Peyer's patch (tissue), 4 donors: ENCODE measurements around the gene ATP2C2. TPM values are rescaled to one million over a fixed set of nuclear protein-coding genes. Genes with fewer than 3 reads are reported as not detected.

ENCODE experiments used
- DNase-seq, 3 donors: peaks; one replicate each; pipeline ENCODE4 v3.0.0-alpha.2; 2017 to 2019
- H3K27ac ChIP-seq, 4 donors: fragments of 200-600 bp; sonication (generic); one replicate each; pipeline ENCODE4 v1.5.1; 2016 to 2019
- H3K27me3 ChIP-seq, 2 donors: fragments of 200-600 bp; sonication (generic); one replicate each; pipeline ENCODE4 v1.5.1; 2019
- H3K36me3 ChIP-seq, 3 donors: fragments of 200-600 bp; sonication (generic); one replicate each; pipeline ENCODE4 v1.5.1; 2016 to 2019
- H3K4me1 ChIP-seq, 4 donors: fragments of 200-600 bp; sonication (generic); one replicate each; pipeline ENCODE4 v1.5.1; 2016 to 2019
- H3K4me3 ChIP-seq, 4 donors: fragments of 200-600 bp; sonication (generic); 1 replicate in 3 of 4; 2 replicates in 1 of 4; pipeline ENCODE4 v1.5.1; 2016 to 2019; ENCODE audit warnings: mild to moderate bottlenecking in 1 of 4
- H3K9me3 ChIP-seq, 4 donors: fragments of 200-600 bp; sonication (generic); one replicate each; pipeline ENCODE4 v1.5.1; 2016 to 2019; ENCODE audit warnings: mild to moderate bottlenecking in 1 of 4
- CTCF ChIP-seq, 6 experiments: fragments of 450-650 bp in 4 of 6; fragments of 200-600 bp in 2 of 6; sonication (generic) in 1 of 6; IDR thresholded peaks; one replicate each; pipeline ENCODE4 v1.5.1; 2017 to 2019; ENCODE audit warnings: antibody characterized with exemption in 6 of 6, mild to moderate bottlenecking in 3 of 6, moderate library complexity in 1 of 6
- POLR2A ChIP-seq, 2 donors: fragments of 450-650 bp; IDR thresholded peaks; one replicate each; pipeline ENCODE4 v1.5.1; 2017; ENCODE audit warnings: antibody characterized with exemption in 2 of 2, mild to moderate bottlenecking in 2 of 2, moderate library complexity in 2 of 2
- total RNA-seq, 4 donors: library from RNA; depleted of rRNA; stranded (reverse); fragments of >200 nt; gene quantifications; one replicate each; pipeline ENCODE4 v1.1.0, GENCODE V29; 2016

Gene ATP2C2
- total RNA-seq, 4 donors from 2014 or later = 84.2 to 148 (median 115) TPM

- Histone ChIP-seq H3K27ac (no peak overlapping the region), H3K27me3 (no peaks in the 10 kb centered on the region), H3K9me3 (no peaks in the 10 kb centered on the region), H3K4me3 (no peak overlapping the region), H3K4me1 (no peaks in the 10 kb centered on the region), H3K36me3 (peaks cover 0 to 9% (median 0%) of the 10 kb centered on the region in 3 donors)
- no peak for DNase-seq
- TF ChIP-seq CTCF (IDR thresholded peaks at IDR 0.05) = no peak
- no peak for TF ChIP-seq POLR2A (IDR thresholded peaks at IDR 0.05)
These were observed 37.9 kb downstream of the ATP2C2 start for GRCh38 chr16:84406006-84406963.

GRCh38 chr16:84407588-84408313, 39.4 kb downstream of the ATP2C2 start:
- H3K36me3 ChIP-seq = peaks cover 0 to 9% (median 0%) of the 10 kb centered on the region in 3 donors
- no peak for TF ChIP-seq POLR2A (IDR thresholded peaks at IDR 0.05)
- no peak for TF ChIP-seq CTCF (IDR thresholded peaks at IDR 0.05)
- H3K9me3 ChIP-seq = no peaks in the 10 kb centered on the region
- H3K27ac ChIP-seq = no peak overlapping the region
- H3K4me1 ChIP-seq = no peaks in the 10 kb centered on the region
- no peak for DNase-seq
- H3K4me3 ChIP-seq = no peak overlapping the region
- H3K27me3 ChIP-seq = no peaks in the 10 kb centered on the region

- H3K36me3 ChIP-seq = peaks cover 0 to 9% (median 0%) of the 10 kb centered on the region in 3 donors
- H3K27me3 ChIP-seq = no peaks in the 10 kb centered on the region
- H3K4me3 ChIP-seq = no peak overlapping the region
- TF ChIP-seq CTCF (IDR thresholded peaks at IDR 0.05) (no peak), POLR2A (IDR thresholded peaks at IDR 0.05) (no peak)
- no peak for DNase-seq
- H3K27ac ChIP-seq = no peak overlapping the region
- H3K4me1 ChIP-seq = no peaks in the 10 kb centered on the region
- no peaks in the 10 kb centered on the region for H3K9me3 ChIP-seq
These were observed 40.0 kb downstream of the ATP2C2 start for GRCh38 chr16:84408314-84408690.

- H3K27me3 ChIP-seq = no peaks in the 10 kb centered on the region
- no peaks in the 10 kb centered on the region for H3K4me1 ChIP-seq
- peaks cover 0 to 9% (median 0%) of the 10 kb centered on the region in 3 donors for H3K36me3 ChIP-seq
- H3K9me3 ChIP-seq = no peaks in the 10 kb centered on the region
- no peak overlapping the region for H3K27ac ChIP-seq
- no peak for TF ChIP-seq CTCF (IDR thresholded peaks at IDR 0.05)
- no peak overlapping the region for H3K4me3 ChIP-seq
- no peak for DNase-seq
These were observed 40.5 kb downstream of the ATP2C2 start for GRCh38 chr16:84408856-84409255.

GRCh38 chr16:84410361-84411138, 42.2 kb downstream of the ATP2C2 start:
- no peaks in the 10 kb centered on the region for H3K9me3 ChIP-seq
- no peak overlapping the region for H3K27ac ChIP-seq
- H3K27me3 ChIP-seq = no peaks in the 10 kb centered on the region
- TF ChIP-seq CTCF (IDR thresholded peaks at IDR 0.05) (no peak), POLR2A (IDR thresholded peaks at IDR 0.05) (no peak)
- H3K4me1 ChIP-seq = no peaks in the 10 kb centered on the region
- DNase-seq = no peak
- H3K36me3 ChIP-seq = peaks cover 0 to 2% (median 0%) of the 10 kb centered on the region in 3 donors
- H3K4me3 ChIP-seq = no peak overlapping the region
